PC-3 (cell line): ENCODE measurements around the gene C7orf57. TPM values are rescaled to one million over a fixed set of nuclear protein-coding genes. Genes with fewer than 3 reads are reported as not detected.

ENCODE experiments used
- ATAC-seq: fragments of 200-7000 bp; cut with Tn5 transposase; 2 replicates; pipeline ENCODE4 v1.9.1; 2020; ENCODE audit warnings: mild to moderate bottlenecking, moderate library complexity
- BruUV-seq: library from RNA; stranded (reverse); fragments of 400-500 nt; replicated peaks from 2 replicates; lab custom pipeline; 2021; lab: Mats Ljungman, UMichigan
- CTCF ChIA-PET: fragments of 300-600 bp; sonication (Branson Sonifier 250); formaldehyde crosslinking; loops from one replicate; lab custom pipeline; 2022; ENCODE audit warnings: antibody characterized with exemption; lab: Charles Lee
- POLR2A ChIA-PET: fragments of 300-600 bp; sonication (Branson Sonifier 250); formaldehyde crosslinking; loops from one replicate; lab custom pipeline; 2022; ENCODE audit warnings: antibody characterized with exemption; ENCODE audit not compliant: unreplicated experiment; lab: Charles Lee
- DNase-seq: peaks from one replicate; pipeline ENCODE4 v3.0.0-alpha.2; 2015
- H2AFZ ChIP-seq: fragments of 300-600 bp; sonication (generic); 2 replicates; pipeline ENCODE4 v1.6.0; 2016; ENCODE audit warnings: antibody characterized with exemption, low read length
- H3F3A ChIP-seq: fragments of 300-600 bp; sonication (generic); one replicate; pipeline ENCODE4 v1.6.0; 2017; ENCODE audit warnings: antibody characterized with exemption, low read length, control low read depth, mild to moderate bottlenecking; ENCODE audit not compliant: unreplicated experiment
- H3K27ac ChIP-seq: fragments of 300-600 bp; sonication (generic); 2 replicates; pipeline ENCODE4 v1.5.1; 2016; ENCODE audit warnings: mild to moderate bottlenecking, low read length
- H3K27me3 ChIP-seq: fragments of 300-600 bp; sonication (generic); 2 replicates; pipeline ENCODE4 v1.6.1; 2016; ENCODE audit warnings: low read length, mixed read lengths
- H3K36me3 ChIP-seq: fragments of 300-600 bp; sonication (generic); 2 replicates; pipeline ENCODE4 v1.6.1; 2016; ENCODE audit warnings: low read depth, mixed run types, low read length, mixed read lengths
- H3K4me1 ChIP-seq: fragments of 300-600 bp; sonication (generic); 2 replicates; pipeline ENCODE4 v1.5.1; 2016; ENCODE audit warnings: low read length; ENCODE audit not compliant: insufficient read depth
- H3K4me2 ChIP-seq: fragments of 300-600 bp; sonication (generic); 2 replicates; pipeline ENCODE4 v1.6.0; 2016; ENCODE audit warnings: low read length
- H3K4me3 ChIP-seq: fragments of 300-600 bp; sonication (generic); 2 replicates; pipeline ENCODE4 v1.5.1; 2016; ENCODE audit warnings: mild to moderate bottlenecking, low read length, mixed read lengths
- H3K79me2 ChIP-seq: fragments of 300-600 bp; sonication (generic); 2 replicates; pipeline ENCODE4 v1.6.1; 2017; ENCODE audit warnings: low read length, mixed read lengths
- H3K9ac ChIP-seq: fragments of 300-600 bp; sonication (generic); 2 replicates; pipeline ENCODE4 v1.6.0; 2016; ENCODE audit warnings: mild to moderate bottlenecking, low read length
- H3K9me2 ChIP-seq: fragments of 300-600 bp; sonication (generic); replicated peaks from 2 replicates; pipeline ENCODE4 v1.6.1; 2016; ENCODE audit warnings: mixed run types, low read length, mixed read lengths
- H3K9me3 ChIP-seq: fragments of 300-600 bp; sonication (generic); 2 replicates; pipeline ENCODE4 v1.6.1; 2016; ENCODE audit warnings: low read length, mixed read lengths
- H4K20me1 ChIP-seq: fragments of 300-600 bp; sonication (generic); 2 replicates; pipeline ENCODE4 v1.6.1; 2016; ENCODE audit warnings: low read length, mixed read lengths
- CTCF ChIP-seq: fragments of 300-600 bp; sonication (generic); conservative IDR thresholded peaks from 2 replicates; pipeline ENCODE4 v1.5.1; 2017; ENCODE audit warnings: antibody characterized with exemption, low read depth, mild to moderate bottlenecking, low read length
- EZH2 ChIP-seq: fragments of 300-600 bp; sonication (generic); IDR thresholded peaks from one replicate; pipeline ENCODE4 v1.6.1; 2017; ENCODE audit warnings: antibody characterized with exemption, mild to moderate bottlenecking, low read length; ENCODE audit not compliant: unreplicated experiment
- EZH2phosphoT487 ChIP-seq: fragments of 300-600 bp; sonication (generic); IDR thresholded peaks from 2 replicates; pipeline ENCODE4 v1.6.1; 2018; ENCODE audit warnings: mild to moderate bottlenecking, antibody characterized with exemption, low read length, borderline replicate concordance
- intact Hi-C: fragments of 100-400 bp; cut with micrococcal nuclease; formaldehyde crosslinking; loops from 2 replicates; pipeline ENCODE4 v1.9.0; 2023
- total RNA-seq: library from RNA; depleted of rRNA; stranded (reverse); fragments of >200 nt; gene quantifications from 2 replicates; pipeline ENCODE4 v1.2.3, GENCODE V29; 2014

Gene C7orf57
- total RNA-seq, 1 experiment from 2014 or later = 0.15 TPM

- no peaks in the 10 kb centered on the region for H4K20me1 ChIP-seq
- intact Hi-C loops = no loop called here
- no TSS peak for BruUV-seq
- ATAC-seq (no peak), DNase-seq (no peak)
- H3K36me3 ChIP-seq = no peaks in the 10 kb centered on the region
- H3K27ac ChIP-seq = no peak overlapping the region
- no peaks in the 10 kb centered on the region for H3K79me2 ChIP-seq
- H3K9ac ChIP-seq = no peak overlapping the region
- peaks cover 22% of the 10 kb centered on the region for H3K4me1 ChIP-seq
- H3K9me2 ChIP-seq = no peaks in the 10 kb centered on the region
- TF ChIP-seq CTCF = no peak
- no peak for TF ChIP-seq EZH2
- no peak for TF ChIP-seq EZH2phosphoT487
- H3F3A ChIP-seq = no peaks in the 10 kb centered on the region
- no peak overlapping the region for H3K4me2 ChIP-seq
- no peaks in the 10 kb centered on the region for H3K27me3 ChIP-seq
- H3K9me3 ChIP-seq = no peaks in the 10 kb centered on the region
- POLR2A ChIA-PET = no interaction called here
- CTCF ChIA-PET = no interaction called here
- no peak overlapping the region for H2AFZ ChIP-seq
- H3K4me3 ChIP-seq = no peak overlapping the region
Measured at GRCh38 chr7:48042636-48043035, 7.3 kb downstream of the C7orf57 start.

- ChIA-PET CTCF (no interaction called here), POLR2A (no interaction called here)
- intact Hi-C loops = no loop called here
- H3K4me2 ChIP-seq = no peak overlapping the region
- DNase-seq (no peak), ATAC-seq (no peak)
- H3K4me3 ChIP-seq = no peak overlapping the region
- no peaks in the 10 kb centered on the region for H3F3A ChIP-seq
- no peak overlapping the region for H3K9ac ChIP-seq
- no peaks in the 10 kb centered on the region for H3K36me3 ChIP-seq
- no peak overlapping the region for H3K27ac ChIP-seq
- H3K79me2 ChIP-seq = no peaks in the 10 kb centered on the region
- no peaks in the 10 kb centered on the region for H3K27me3 ChIP-seq
- no TSS peak for BruUV-seq
- TF ChIP-seq CTCF (no peak), EZH2phosphoT487 (no peak), EZH2 (no peak)
- no peak overlapping the region for H2AFZ ChIP-seq
- H4K20me1 ChIP-seq = no peaks in the 10 kb centered on the region
- H3K9me3 ChIP-seq = no peaks in the 10 kb centered on the region
- H3K9me2 ChIP-seq = no peaks in the 10 kb centered on the region
- peaks cover 32% of the 10 kb centered on the region for H3K4me1 ChIP-seq
Measured at GRCh38 chr7:48045195-48045765, 9.9 kb downstream of the C7orf57 start.

GRCh38 chr7:48046458-48046857 is 11.1 kb downstream of the C7orf57 start:
- Histone ChIP-seq H3K9me3 (no peaks in the 10 kb centered on the region), H2AFZ (no peak overlapping the region), H3K4me1 (peaks cover 25% of the 10 kb centered on the region), H3K9ac (no peak overlapping the region), H3K4me2 (no peak overlapping the region), H4K20me1 (no peaks in the 10 kb centered on the region), H3K27me3 (no peaks in the 10 kb centered on the region), H3K4me3 (no peak overlapping the region), H3K9me2 (no peaks in the 10 kb centered on the region), H3F3A (no peaks in the 10 kb centered on the region), H3K79me2 (no peaks in the 10 kb centered on the region), H3K36me3 (no peaks in the 10 kb centered on the region), H3K27ac (no peak overlapping the region)
- no peak for DNase-seq
- no peak for ATAC-seq
- ChIA-PET CTCF (no interaction called here), POLR2A (no interaction called here)
- TF ChIP-seq EZH2 (no peak), EZH2phosphoT487 (no peak), CTCF (no peak)
- BruUV-seq = no TSS peak
- intact Hi-C loops = no loop called here
